Subcutaneous adipose tissue (tissue), 4 donors: ENCODE data around the gene SCN2B. TPM values are rescaled to one million over a fixed set of nuclear protein-coding genes. Genes with fewer than 3 reads are reported as not detected.

ENCODE experiments used
- CTCF ChIP-seq: fragments of 450-650 bp; IDR thresholded peaks from one replicate; pipeline ENCODE4 v1.5.1; 2016; ENCODE audit warnings: low read depth, mild to moderate bottlenecking, control low read depth, antibody characterized with exemption, moderate library complexity
- total RNA-seq, 4 donors: library from RNA; depleted of rRNA; stranded (reverse); fragments of >200 nt; gene quantifications; one replicate each; pipeline ENCODE4 v1.1.0, GENCODE V29; 2016

The SCN2B gene
- total RNA-seq: under 1 TPM in 2 of 4 donors, not detected in 2; under 0.01 to 0.19 TPM

DNA sequence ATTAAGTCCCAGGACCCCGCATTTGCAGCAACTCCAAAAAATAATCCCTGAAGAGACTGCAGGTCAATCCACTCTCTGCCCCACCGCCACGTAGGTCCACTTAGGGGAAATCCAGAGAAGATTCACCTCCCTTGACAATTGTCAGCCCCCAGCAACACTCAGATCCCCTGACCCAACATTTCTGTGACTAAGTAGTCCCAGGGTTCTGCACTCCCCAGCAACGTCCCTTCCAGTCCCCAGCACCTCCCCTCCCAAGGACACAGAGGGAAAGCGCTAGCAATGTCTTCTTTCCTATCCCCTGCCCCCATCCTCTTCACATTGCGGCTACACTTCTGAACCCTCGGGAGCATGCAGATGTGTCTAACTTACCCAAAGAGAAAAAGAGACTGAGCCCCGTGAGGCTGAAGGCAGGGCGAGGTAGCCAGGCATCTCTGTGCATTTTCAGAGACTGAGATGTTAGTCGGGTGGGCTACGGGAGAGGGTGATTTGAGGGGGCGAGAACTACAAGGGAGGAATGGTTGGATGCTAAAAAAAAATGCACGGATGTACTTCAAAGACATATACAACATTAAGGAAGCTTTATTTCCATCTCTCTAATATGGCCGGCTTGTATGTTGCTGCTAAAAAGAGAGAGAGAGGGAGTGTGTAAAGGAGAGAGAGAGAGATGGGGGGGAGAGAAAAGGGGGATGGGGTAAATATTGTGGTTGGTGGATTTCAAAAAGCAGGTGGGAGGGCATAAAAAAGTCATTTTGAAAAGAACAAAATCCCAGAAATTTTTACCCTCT, at the start of gene SCN2B:
SCN2B (minus strand) TSS at position 647 of the 785 bp plus-strand sequence; CDS start at position 439, 208 bp downstream.
- no peak for TF ChIP-seq CTCF

DNA sequence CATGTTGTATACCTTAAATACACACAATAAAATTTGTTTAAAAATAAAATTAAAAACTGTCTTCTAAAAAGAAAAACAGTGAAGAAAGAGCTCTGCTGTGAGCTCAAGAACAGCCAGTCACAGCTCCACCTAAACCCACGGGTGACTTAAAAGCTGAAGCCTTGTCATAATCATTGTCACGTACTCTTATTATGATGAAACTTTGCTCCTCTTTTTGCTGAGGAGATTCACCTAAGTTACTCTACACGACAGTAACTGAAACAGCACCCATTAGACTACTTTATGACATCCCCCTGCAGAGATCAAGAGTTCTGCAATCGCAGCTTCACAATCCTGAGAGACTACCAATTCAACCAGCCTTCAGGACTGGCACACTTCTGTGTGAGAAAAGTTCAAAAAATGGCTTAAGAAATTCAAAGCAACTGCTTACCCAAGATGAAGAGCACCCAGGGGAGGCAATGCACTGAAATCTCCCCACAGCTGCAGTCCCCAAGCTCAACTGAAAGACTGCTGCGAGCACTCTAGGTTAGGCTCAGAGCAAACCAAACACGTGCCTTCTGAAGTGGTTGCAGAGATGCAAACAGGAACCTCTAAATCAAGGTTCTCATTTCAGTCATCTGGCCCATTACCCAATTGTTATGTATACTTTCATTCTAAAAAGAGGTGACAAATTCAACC, 48.2 kb upstream of the SCN2B start, which contains the start of gene JAML:
JAML (minus strand) TSS at position 501 of the 678 bp plus-strand sequence. CDS start 10,145 bp downstream, outside the sequence.
- TF ChIP-seq CTCF: no peak

GRCh38 chr11:118223992-118224391, 47.6 kb upstream of the SCN2B start:
- TF ChIP-seq CTCF: no peak

DNA sequence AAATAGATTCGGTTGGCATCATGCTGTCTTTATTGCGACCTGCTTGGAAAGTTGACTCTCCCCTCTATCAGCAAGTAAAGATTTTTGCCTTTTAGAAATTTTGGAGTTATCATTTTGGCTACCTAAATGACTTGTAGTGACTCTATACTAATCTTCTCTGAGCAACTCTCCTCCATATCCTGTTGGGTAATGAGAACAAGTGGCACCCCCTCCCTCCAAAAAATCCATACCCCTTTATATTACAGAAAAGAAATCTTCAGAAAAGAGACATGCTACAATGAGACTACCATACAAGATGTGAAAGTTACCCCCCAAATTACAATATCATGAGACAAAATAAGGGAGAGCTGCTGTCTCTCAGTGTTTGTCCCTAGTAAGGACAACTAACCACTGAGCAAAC, 47.1 kb upstream of the SCN2B start:
- no peak for TF ChIP-seq CTCF

DNA sequence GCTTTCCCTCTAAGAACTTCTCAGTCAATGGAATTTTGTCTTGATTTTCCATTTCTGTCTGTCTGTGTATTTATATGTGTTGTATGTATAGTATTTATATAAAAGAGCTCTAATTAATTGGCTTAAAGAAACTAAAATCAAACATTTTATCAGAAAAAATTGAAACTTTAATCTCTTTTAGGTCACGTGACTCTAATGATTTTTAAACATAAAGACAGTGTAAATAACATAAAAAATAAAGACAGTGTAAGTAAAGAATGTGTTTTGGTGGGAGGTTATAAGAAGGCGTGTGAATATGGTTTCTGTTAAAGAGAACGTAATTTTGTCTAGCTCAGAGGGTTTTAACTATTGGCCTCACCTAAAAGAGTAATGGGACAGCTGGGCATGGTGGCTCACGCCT, 46.0 kb upstream of the SCN2B start:
- TF ChIP-seq CTCF: no peak

- no peak for TF ChIP-seq CTCF
These were observed 45.0 kb upstream of the SCN2B start for GRCh38 chr11:118221419-118221818.

DNA sequence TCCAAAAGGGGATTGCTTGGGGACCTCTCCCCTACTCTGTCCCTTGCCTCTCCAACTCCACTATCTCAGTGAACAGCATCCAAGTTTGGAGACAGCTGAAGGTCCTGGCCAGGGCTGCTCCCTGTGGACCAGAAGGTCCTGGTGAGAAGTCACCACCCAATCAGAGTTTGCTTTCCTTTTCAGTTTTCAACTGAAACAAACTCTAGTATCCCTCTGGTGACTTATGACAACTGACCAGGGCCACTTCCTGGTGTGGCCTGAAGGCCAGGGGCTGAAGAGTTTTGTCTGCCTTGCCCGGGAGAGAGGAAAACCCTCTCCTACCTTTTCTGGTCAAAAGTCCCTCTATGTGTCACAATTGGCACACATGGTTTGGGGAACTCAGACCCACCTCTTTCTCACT, 43.3 kb upstream of the SCN2B start:
- no peak for TF ChIP-seq CTCF
